H1 (cell line): ENCODE measurements around the gene ARHGAP6. TPM values are rescaled to one million over a fixed set of nuclear protein-coding genes. Genes with fewer than 3 reads are reported as not detected.

Source experiments
- GTF2F1 ChIP-seq: IDR thresholded peaks from 2 replicates; pipeline ENCODE4 v1.6.1; 2012; ENCODE audit warnings: low read depth, low read length, improper control_type of control experiment, borderline replicate concordance
- SIX5 ChIP-seq: IDR thresholded peaks from 2 replicates; pipeline ENCODE4 v1.6.1; 2011; ENCODE audit warnings: mild to moderate bottlenecking, low read depth, low read length
- SP4 ChIP-seq: IDR thresholded peaks from 2 replicates; pipeline ENCODE4 v1.6.1; 2012; ENCODE audit warnings: low read length, inconsistent platforms
- polyA plus RNA-seq, 7 experiments: library from polyadenylated mRNA; depleted of rRNA in 3 of 7; stranded (reverse) in 5 of 7; unstranded in 2 of 7; fragments of >200 nt in 5 of 7; fragments of 200-250 nt in 2 of 7; gene quantifications; 1 replicate in 5 of 7; 2 replicates in 1 of 7; 4 replicates in 1 of 7; pipeline versions ENCODE4 v1.2.1 to v1.2.3, GENCODE V29; 2011 to 2013; ENCODE audit warnings: missing spikeins in 2 of 7, mixed read lengths in 2 of 7
- total RNA-seq: library from RNA; stranded (reverse); fragmentation: NEBNext Ultra II Directional; extraction: Animal tissue kit (Norgen Biotek cat#: 25700); gene quantifications from 2 replicates; pipeline ENCODE4 v1.2.1, GENCODE V29; 2021
- TF ChIP-seq, protein P1 (sequence below): fragments of 300-600 bp; sonication (generic); IDR thresholded peaks from 2 replicates; pipeline ENCODE4 v1.7.1; 2012; ENCODE audit warnings: low read length, moderate library complexity, mild to moderate bottlenecking, inconsistent platforms; ENCODE audit not compliant: insufficient replicate concordance
- TF ChIP-seq, protein P2 (sequence below): IDR thresholded peaks from 2 replicates; pipeline ENCODE4 v1.6.1; 2011; ENCODE audit warnings: low read depth, mild to moderate bottlenecking, low read length; ENCODE audit not compliant: insufficient read depth

Gene ARHGAP6
- total and polyA plus RNA-seq, 2 of the 8 experiments (the other 6 are each of a cell fraction or from before 2014, with no cell fraction given): 0.35 to 0.82 TPM

DNA sequence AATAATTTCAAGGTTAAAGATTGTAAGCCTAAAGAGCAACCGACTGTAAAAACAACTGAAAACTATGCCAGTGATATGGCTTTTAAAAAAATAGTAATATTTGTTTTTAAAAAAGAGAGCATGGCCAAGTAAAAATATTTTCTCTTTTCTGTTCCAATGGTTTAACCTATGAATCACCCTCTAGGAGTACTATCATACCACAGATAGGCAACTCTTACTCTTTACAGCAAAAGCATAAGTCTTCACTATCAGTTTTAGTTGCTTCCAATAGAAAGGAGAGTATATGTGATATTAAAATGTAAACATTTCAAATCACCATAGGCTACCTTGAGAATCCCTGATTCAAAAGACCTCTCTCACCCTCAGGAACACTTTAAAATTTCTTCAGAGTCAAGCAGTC lies 269.9 kb downstream of the ARHGAP6 start (continued):
- no peak for TF ChIP-seq SP4
- TF ChIP-seq, protein P1, sequence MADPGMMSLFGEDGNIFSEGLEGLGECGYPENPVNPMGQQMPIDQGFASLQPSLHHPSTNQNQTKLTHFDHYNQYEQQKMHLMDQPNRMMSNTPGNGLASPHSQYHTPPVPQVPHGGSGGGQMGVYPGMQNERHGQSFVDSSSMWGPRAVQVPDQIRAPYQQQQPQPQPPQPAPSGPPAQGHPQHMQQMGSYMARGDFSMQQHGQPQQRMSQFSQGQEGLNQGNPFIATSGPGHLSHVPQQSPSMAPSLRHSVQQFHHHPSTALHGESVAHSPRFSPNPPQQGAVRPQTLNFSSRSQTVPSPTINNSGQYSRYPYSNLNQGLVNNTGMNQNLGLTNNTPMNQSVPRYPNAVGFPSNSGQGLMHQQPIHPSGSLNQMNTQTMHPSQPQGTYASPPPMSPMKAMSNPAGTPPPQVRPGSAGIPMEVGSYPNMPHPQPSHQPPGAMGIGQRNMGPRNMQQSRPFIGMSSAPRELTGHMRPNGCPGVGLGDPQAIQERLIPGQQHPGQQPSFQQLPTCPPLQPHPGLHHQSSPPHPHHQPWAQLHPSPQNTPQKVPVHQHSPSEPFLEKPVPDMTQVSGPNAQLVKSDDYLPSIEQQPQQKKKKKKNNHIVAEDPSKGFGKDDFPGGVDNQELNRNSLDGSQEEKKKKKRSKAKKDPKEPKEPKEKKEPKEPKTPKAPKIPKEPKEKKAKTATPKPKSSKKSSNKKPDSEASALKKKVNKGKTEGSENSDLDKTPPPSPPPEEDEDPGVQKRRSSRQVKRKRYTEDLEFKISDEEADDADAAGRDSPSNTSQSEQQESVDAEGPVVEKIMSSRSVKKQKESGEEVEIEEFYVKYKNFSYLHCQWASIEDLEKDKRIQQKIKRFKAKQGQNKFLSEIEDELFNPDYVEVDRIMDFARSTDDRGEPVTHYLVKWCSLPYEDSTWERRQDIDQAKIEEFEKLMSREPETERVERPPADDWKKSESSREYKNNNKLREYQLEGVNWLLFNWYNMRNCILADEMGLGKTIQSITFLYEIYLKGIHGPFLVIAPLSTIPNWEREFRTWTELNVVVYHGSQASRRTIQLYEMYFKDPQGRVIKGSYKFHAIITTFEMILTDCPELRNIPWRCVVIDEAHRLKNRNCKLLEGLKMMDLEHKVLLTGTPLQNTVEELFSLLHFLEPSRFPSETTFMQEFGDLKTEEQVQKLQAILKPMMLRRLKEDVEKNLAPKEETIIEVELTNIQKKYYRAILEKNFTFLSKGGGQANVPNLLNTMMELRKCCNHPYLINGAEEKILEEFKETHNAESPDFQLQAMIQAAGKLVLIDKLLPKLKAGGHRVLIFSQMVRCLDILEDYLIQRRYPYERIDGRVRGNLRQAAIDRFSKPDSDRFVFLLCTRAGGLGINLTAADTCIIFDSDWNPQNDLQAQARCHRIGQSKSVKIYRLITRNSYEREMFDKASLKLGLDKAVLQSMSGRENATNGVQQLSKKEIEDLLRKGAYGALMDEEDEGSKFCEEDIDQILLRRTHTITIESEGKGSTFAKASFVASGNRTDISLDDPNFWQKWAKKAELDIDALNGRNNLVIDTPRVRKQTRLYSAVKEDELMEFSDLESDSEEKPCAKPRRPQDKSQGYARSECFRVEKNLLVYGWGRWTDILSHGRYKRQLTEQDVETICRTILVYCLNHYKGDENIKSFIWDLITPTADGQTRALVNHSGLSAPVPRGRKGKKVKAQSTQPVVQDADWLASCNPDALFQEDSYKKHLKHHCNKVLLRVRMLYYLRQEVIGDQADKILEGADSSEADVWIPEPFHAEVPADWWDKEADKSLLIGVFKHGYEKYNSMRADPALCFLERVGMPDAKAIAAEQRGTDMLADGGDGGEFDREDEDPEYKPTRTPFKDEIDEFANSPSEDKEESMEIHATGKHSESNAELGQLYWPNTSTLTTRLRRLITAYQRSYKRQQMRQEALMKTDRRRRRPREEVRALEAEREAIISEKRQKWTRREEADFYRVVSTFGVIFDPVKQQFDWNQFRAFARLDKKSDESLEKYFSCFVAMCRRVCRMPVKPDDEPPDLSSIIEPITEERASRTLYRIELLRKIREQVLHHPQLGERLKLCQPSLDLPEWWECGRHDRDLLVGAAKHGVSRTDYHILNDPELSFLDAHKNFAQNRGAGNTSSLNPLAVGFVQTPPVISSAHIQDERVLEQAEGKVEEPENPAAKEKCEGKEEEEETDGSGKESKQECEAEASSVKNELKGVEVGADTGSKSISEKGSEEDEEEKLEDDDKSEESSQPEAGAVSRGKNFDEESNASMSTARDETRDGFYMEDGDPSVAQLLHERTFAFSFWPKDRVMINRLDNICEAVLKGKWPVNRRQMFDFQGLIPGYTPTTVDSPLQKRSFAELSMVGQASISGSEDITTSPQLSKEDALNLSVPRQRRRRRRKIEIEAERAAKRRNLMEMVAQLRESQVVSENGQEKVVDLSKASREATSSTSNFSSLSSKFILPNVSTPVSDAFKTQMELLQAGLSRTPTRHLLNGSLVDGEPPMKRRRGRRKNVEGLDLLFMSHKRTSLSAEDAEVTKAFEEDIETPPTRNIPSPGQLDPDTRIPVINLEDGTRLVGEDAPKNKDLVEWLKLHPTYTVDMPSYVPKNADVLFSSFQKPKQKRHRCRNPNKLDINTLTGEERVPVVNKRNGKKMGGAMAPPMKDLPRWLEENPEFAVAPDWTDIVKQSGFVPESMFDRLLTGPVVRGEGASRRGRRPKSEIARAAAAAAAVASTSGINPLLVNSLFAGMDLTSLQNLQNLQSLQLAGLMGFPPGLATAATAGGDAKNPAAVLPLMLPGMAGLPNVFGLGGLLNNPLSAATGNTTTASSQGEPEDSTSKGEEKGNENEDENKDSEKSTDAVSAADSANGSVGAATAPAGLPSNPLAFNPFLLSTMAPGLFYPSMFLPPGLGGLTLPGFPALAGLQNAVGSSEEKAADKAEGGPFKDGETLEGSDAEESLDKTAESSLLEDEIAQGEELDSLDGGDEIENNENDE: no peak
- no peak for TF ChIP-seq SIX5
- no peak for TF ChIP-seq GTF2F1
- TF ChIP-seq, protein P2, sequence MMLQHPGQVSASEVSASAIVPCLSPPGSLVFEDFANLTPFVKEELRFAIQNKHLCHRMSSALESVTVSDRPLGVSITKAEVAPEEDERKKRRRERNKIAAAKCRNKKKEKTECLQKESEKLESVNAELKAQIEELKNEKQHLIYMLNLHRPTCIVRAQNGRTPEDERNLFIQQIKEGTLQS: no peak
